Kidney tubule cell (primary cell): Measurements from ENCODE around the gene RIPPLY2.
"Not testable (repeated sequence)": the region's sequence is repeated elsewhere in the genome, so short reads cannot be mapped to it uniquely, and the experiment has no call there.

ENCODE experiments used
- DNase-seq: peaks from one replicate; pipeline ENCODE4 v3.0.0-alpha.2; 2018; ENCODE audit warnings: low spot score

RIPPLY2 gene

DNA sequence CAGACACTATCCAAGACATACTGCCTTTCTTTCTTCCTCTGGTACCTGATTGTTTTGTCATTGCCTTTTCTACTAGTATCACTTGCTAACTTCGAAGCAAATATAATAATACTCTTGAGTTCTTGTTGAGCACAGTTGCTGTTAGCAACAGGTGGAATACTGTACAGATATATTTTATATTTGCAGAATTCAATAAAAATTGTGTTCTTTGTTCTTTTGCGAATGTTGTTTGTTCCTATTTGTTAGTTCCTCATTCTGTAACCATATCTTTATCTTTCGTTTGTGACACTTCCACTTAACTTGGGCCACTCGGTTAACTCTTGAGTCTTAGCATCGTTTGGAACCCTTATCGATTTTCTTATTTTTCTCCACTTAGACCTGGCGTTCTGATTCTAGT, 7.2 kb downstream of the RIPPLY2 start:
- no peak for DNase-seq

DNA sequence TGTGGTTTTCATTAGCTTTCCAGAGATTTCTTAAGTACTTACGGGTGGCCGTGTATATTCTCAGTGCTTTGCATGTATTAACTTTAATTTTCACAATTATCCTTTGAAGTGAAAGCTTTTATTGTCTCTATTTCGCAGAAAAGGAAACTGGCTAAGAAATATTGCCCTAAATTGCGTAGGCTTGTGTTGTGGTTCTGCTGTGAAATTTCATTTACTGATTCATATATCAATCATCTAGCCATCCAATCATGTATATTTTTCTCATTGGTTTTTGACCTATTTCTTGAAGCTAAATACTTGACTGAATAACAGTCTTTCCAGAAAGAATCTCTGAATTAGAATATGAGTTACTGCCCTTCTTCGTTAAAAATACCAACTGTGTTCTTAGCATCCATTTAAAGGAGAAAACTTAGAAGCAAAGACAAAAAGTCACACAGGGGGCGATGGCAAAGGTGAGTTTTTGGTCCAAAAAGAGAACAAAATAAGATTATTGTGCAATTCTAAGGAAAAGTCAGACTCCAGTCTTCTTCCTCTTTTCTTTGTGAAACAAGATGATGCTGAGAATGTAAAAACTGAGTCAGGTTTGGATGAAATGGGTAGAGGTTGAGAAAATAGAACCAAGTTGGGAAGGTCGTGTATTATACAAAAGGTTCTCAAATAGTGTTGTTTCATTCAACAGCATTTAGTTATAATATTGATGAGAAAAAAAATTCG, 7.8 kb downstream of the RIPPLY2 start:
- DNase-seq, result no peak

- DNase-seq, result no peak
These were observed 9.8 kb downstream of the RIPPLY2 start for GRCh38 chr6:83862776-83863471.

GRCh38 chr6:83867043-83867442, 13.9 kb downstream of the RIPPLY2 start:
- no peak for DNase-seq

DNA sequence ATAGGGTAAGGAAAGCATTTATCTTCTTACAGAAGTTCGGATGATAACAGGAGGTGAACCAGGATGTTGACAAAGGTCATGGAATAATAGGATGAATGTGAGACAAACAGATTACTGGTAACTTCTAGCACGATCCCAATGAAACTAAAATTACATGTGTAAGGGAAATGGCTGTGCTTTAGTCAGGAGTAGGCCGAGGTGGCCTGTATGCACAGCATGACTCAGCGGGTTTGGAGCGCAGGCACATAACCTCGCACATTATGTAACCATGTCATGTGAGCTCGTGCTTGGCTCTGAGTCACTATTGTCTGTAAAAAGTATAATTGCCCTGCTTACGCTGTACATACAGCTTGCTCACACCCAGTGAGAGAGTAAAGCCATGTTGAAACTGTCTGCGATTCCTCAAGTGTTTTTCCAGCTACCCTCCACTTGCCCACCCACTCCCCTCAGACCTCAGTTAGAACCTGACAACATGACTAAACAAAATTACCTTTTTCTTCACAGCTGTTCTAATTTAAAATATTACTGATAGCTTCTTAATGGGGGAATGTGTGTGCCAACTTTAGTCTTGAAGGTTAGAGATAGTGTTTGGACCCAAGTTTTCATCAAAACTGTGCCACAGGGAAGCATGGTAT, 14.5 kb downstream of the RIPPLY2 start:
- DNase-seq, result peak; percentile 56

DNA sequence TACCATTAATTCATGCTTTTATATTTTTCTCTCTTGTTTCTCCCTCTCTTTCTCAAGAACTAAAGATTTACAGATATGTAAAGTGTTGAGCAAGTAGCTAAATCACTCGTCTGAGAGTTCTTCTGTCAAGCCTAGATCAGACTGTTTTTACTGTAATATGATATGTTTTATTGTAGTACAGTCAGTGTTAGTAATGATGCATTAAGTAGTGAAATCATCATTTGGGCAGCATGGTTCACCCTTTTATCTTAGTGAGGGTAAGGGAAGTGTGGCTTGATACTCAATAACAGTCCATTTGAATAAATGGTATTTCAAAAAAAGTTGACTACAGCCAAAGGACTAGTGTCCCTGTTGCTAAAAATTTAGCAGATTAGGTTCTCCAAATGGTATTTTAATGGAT, 15.5 kb downstream of the RIPPLY2 start:
- peak; percentile 43 for DNase-seq

GRCh38 chr6:83870649-83871048, 17.5 kb downstream of the RIPPLY2 start:
- DNase-seq, result no peak

GRCh38 chr6:83872386-83873118, 19.4 kb downstream of the RIPPLY2 start:
- no peak for DNase-seq

- no peak for DNase-seq
These were observed 20.7 kb downstream of the RIPPLY2 start for GRCh38 chr6:83873869-83874268.

DNA sequence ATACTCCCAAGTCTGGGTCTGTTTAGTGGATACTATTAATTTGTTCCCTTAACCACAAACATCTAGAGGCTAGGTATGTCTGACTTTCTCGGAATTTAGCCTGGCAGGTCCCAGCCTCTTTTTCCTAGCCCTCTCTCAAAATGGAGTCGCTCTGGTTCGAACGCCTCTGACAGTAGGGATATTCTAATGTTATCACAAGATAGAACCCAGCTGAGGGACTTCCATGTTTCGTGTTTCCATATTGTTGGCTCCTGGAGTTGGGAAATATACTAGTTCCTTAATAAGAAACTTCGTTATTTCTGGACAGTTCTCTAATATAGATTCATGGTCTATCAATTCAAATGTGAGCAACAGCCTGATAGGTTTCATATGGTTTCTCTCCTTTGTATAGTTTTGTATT, 22.7 kb downstream of the RIPPLY2 start:
- no peak for DNase-seq

- no peak for DNase-seq
These were observed 25.9 kb downstream of the RIPPLY2 start for GRCh38 chr6:83878902-83879644.

DNA sequence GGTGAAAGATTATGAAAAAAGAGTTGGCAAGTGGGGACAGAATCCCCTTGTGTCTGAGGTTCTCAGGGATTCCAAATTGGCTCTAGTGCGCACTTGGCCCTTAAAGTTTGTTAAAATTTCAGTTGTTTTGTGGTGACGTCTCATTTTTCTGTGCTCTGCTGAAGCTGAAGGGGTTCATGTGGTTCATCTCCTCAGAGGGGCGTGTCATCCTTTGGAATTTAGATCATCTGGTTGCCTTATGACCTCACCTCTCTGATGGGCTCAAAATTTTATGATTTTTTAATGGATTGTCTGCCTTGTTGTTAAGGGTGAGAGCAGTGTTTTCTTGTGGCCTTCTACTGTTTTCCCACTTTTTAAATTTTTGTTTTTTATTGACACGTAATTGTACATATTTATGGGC, 26.6 kb downstream of the RIPPLY2 start:
- peak; percentile 11 for DNase-seq

DNA sequence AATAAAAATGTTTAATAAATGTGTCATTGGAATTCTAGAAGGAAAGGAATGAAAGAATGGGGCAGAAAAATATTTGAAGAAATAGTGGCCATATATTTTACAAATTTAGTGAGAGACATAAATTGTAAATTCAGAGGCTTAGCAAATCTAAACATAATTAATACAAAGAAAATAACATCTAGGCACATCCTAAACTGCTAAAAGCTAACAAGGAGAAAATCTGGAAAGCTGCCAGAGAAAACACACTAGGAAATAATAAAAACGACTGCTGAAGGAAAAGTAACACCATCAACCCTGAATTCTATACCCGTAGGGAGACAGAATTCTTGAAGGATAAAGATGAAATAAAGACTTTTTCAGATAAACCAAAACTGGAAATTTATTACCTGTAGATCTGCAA, 30.1 kb downstream of the RIPPLY2 start:
- no peak for DNase-seq

DNA sequence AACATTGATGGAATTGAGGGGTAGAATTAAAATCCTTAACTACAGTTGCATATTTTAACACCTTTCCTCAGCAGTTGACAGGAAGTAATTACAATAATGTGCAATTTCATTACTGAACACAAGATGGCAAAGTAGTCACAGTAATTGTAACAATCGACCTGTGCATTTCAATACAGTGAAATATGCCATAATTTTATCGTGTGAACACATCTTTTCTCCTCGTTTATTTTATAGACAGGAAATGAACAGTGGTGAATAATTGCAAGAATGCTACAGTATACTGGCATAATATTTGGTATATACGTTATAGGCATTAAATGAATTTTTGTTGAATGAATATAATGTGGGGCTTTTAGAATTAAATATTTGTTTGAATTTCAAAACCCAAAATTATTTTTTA, 31.4 kb downstream of the RIPPLY2 start:
- peak; percentile 56 for DNase-seq

DNA sequence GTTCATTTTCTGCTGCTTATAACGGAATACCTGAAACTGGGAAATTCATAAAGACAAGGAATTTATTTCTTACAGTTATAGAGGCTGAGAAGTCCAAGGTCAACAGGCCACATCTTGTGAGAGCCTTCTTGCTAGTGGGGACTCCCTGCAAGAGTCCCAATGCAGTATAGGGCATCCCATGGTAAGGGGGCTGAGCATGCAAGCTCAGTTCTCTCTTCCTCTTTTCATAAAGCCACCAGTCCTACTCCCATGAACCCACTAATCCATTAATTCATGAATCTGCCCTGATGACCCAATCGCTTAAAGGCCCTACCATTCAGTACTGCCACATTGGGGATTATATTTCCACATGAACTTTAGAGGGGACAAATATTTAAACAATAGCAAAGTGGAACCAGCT, 32.8 kb downstream of the RIPPLY2 start:
- no peak for DNase-seq

- no peak for DNase-seq
These were observed 36.5 kb downstream of the RIPPLY2 start for GRCh38 chr6:83889621-83890020.

- DNase-seq, result no peak
These were observed 37.4 kb downstream of the RIPPLY2 start for GRCh38 chr6:83890520-83890919.

- DNase-seq, result no peak
These were observed 38.4 kb downstream of the RIPPLY2 start for GRCh38 chr6:83891586-83891985.

DNA sequence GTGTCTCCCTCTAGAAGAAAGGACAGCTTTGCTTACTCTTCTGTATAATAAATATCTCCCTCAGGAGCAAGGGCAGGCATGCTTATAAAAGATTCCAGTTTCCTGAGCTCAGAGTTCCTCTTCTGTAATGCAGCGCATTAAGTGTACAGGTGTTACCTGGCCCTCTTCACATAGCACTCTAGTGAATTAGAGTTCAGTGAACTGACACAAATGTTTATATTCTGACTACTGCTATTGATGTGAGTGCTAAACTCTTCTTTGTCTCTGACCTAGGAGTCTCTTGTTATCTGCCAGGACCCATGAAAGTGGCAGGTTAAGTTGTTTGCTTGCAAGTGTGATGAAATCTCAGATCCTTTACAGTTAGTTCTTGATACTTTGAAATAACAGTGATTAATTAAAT, 39.9 kb downstream of the RIPPLY2 start:
- no peak for DNase-seq

GRCh38 chr6:83897094-83897493, 43.9 kb downstream of the RIPPLY2 start:
- DNase-seq, result not testable (repeated sequence)

DNA sequence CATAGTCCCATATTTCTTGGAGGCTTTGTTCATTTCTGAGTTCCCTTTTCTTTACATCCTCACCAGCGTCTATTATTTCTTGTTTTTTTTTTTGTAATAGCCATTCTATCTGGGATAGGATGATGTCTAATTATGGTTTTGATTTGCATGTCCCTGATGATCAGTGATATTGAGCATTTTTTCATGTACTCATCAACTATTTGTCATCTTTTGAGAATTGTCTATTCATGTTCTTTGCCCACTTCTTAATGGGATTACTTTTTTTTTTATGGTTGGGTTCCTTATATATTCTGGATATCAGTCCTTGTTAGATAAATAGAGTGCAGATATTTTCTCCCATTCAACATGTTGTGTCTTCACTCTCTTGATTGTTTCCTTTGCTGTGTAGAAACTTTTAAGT, 48.5 kb downstream of the RIPPLY2 start:
- DNase-seq, result no peak

- no peak for DNase-seq
These were observed 51.2 kb downstream of the RIPPLY2 start for GRCh38 chr6:83904395-83904794.
